Subcutaneous preadipocyte (primary cell): ENCODE results near the gene CILP2. TPM values are rescaled to one million over a fixed set of nuclear protein-coding genes. Genes with fewer than 3 reads are reported as not detected.

ENCODE experiments used
- total RNA-seq: library from RNA; depleted of rRNA; stranded (reverse); fragments of >200 nt; gene quantifications from 2 replicates; pipeline ENCODE4 v1.2.3, GENCODE V29; 2012

The CILP2 gene, protein sequence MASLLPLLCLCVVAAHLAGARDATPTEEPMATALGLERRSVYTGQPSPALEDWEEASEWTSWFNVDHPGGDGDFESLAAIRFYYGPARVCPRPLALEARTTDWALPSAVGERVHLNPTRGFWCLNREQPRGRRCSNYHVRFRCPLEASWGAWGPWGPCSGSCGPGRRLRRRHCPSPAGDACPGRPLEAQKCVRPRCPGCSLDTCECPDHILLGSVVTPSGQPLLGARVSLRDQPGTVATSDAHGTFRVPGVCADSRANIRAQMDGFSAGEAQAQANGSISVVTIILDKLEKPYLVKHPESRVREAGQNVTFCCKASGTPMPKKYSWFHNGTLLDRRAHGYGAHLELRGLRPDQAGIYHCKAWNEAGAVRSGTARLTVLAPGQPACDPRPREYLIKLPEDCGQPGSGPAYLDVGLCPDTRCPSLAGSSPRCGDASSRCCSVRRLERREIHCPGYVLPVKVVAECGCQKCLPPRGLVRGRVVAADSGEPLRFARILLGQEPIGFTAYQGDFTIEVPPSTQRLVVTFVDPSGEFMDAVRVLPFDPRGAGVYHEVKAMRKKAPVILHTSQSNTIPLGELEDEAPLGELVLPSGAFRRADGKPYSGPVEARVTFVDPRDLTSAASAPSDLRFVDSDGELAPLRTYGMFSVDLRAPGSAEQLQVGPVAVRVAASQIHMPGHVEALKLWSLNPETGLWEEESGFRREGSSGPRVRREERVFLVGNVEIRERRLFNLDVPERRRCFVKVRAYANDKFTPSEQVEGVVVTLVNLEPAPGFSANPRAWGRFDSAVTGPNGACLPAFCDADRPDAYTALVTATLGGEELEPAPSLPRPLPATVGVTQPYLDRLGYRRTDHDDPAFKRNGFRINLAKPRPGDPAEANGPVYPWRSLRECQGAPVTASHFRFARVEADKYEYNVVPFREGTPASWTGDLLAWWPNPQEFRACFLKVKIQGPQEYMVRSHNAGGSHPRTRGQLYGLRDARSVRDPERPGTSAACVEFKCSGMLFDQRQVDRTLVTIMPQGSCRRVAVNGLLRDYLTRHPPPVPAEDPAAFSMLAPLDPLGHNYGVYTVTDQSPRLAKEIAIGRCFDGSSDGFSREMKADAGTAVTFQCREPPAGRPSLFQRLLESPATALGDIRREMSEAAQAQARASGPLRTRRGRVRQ
- total RNA-seq, result 0.78 and 1.1 TPM in 2 replicates

DNA sequence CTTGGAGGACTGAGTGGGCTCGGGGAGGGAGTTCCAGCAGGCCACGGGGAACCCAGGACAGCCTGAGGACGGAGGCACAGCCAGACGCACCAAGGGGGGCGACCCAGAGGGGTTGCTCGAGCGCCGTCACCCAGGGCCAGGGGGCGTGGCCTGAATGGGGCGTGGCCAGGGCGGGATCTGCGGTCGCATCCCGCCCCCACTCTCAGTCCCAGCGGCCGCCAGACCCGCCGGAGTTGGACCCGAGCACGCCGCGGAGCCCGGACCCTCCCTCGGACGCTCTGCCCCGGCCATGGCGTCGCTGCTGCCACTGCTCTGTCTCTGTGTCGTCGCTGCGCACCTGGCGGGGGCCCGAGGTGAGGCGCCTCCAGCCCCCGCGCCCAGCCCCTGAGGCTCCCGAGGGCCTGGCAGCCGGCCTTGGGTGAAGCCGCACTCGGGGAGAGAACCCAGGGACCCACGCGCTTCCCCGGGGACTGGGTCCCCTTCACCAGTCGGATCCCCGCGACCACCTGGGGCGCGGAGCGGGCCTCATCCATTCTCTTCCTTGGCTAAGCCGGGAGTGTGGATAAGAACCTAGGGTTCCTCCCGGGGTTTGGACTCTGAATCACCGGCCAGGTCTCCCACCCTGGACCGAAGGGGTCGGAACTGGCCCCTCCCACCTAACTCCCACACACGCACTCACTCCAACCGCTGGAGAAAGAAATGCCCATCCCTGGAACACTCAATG lies at the start of gene CILP2:
CILP2 (plus strand) TSS at position 205 of the 724 bp plus-strand sequence; CDS start at position 290, 85 bp downstream.

GRCh38 chr19:19514881-19515641 lies 23.0 kb upstream of the CILP2 start, which contains the start of gene TSSK6:
TSSK6 (minus strand) TSS chr19:19515548; CDS start chr19:19515427, 121 bp downstream.

DNA sequence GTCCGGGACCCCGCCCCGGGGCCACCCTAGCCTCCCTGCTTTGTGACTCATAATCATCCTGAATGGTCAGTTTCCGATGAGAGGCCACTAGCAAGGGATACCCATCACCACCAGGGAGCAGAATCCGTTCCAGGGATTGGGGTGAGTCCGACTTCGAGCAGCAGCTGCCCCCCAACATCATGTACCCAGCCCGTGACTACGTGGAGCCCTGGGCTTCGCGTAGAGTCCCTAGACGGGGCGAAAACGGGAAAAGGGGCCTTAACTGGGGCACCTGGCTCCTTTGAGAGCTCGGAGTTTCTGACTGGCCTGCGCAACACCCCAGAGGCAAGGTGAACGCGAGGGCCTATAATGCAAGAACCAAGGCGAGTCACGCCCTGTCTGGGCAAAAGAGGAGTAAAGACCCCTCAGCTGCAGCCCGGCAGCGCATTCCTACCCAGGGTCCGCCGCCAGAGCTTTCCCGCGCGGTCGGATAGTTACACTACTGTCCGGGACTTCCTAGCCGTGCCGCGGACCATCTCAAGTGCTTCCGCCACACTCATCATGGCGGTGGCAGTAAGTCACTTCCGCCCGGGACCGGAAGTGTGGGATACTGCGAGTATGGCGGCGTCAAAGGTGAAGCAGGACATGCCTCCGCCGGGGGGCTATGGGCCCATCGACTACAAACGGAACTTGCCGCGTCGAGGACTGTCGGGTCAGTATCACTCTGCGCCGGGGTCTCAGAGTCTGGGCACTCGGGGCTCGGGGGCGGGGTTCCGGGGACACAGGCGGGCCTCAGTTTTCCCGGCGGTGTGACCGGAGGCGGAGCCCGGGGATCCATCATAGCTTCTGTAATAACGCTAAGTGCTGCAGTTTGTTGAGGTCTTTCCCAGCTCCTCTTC lies 22.2 kb upstream of the CILP2 start, which contains the start of gene NDUFA13:
NDUFA13 (plus strand) TSS at position 584 of the 878 bp plus-strand sequence; CDS start at position 598, 14 bp downstream.

GRCh38 chr19:19528721-19529490 lies 9.2 kb upstream of the CILP2 start, which contains the start of gene YJEFN3:
YJEFN3 (plus strand) TSS chr19:19528911; CDS start chr19:19528933, 22 bp downstream.

Other genes with a start within 250 kb of the CILP2 start
- gene SUGP1, start 217.8 kb upstream of the CILP2 start, total RNA-seq, result 22.8 and 28.5 TPM in 2 replicates
- gene MAU2, start 217.4 kb upstream of the CILP2 start, total RNA-seq, result 33.8 and 39.1 TPM in 2 replicates
- 50.0 and 71.4 TPM in 2 replicates for gene GATAD2A, start 132.6 kb upstream of the CILP2 start, total RNA-seq
- gene TSSK6, start 22.7 kb upstream of the CILP2 start, total RNA-seq, result 2.2 and 2.7 TPM in 2 replicates
- 140 and 223 TPM in 2 replicates for gene NDUFA13, start 22.0 kb upstream of the CILP2 start, total RNA-seq
- under 0.01 and 0.20 TPM in 2 replicates for gene YJEFN3, start 9.4 kb upstream of the CILP2 start, total RNA-seq
- gene PBX4, start 80.4 kb downstream of the CILP2 start, total RNA-seq, result 3.3 and 5.5 TPM in 2 replicates
- gene LPAR2, start 90.0 kb downstream of the CILP2 start, total RNA-seq, result 1.1 and 2.2 TPM in 2 replicates
- gene GMIP, start 105.4 kb downstream of the CILP2 start, total RNA-seq, result 3.3 and 7.2 TPM in 2 replicates
- 55.9 and 59.0 TPM in 2 replicates for gene ATP13A1, start 125.4 kb downstream of the CILP2 start, total RNA-seq
- 7.0 and 9.2 TPM in 2 replicates for gene ZNF101, start 130.6 kb downstream of the CILP2 start, total RNA-seq
- gene ZNF14, start 194.8 kb downstream of the CILP2 start, total RNA-seq, result 3.3 and 3.7 TPM in 2 replicates